Glutamatergic neuron (in vitro differentiated cells): ENCODE measurements around the gene IRGQ. TPM values are rescaled to one million over a fixed set of nuclear protein-coding genes. Genes with fewer than 3 reads are reported as not detected.
A peak's percentile ranks its signal among the peaks of the same experiment; 100 is the strongest.

Experiments
- DNase-seq: peaks from one replicate; pipeline ENCODE4 v3.0.0; 2022
- H3K27ac Mint-ChIP-seq: one replicate; pipeline ENCODE4 v1.8.0; 2020; ENCODE audit warnings: mild to moderate bottlenecking, mixed read lengths, inconsistent platforms; ENCODE audit not compliant: unreplicated experiment
- H3K27me3 Mint-ChIP-seq: one replicate; pipeline ENCODE4 v1.8.0; 2020; ENCODE audit warnings: mild to moderate bottlenecking, moderate library complexity, mixed read lengths, inconsistent platforms; ENCODE audit not compliant: unreplicated experiment
- H3K36me3 Mint-ChIP-seq: one replicate; pipeline ENCODE4 v1.8.0; 2020; ENCODE audit warnings: mild to moderate bottlenecking, mixed read lengths, inconsistent platforms; ENCODE audit not compliant: unreplicated experiment
- H3K4me1 Mint-ChIP-seq: one replicate; pipeline ENCODE4 v1.8.0; 2020; ENCODE audit warnings: mild to moderate bottlenecking, low read depth, mixed read lengths, inconsistent platforms; ENCODE audit not compliant: unreplicated experiment
- H3K4me3 Mint-ChIP-seq: one replicate; pipeline ENCODE4 v1.8.0; 2020; ENCODE audit warnings: mild to moderate bottlenecking, mixed read lengths, inconsistent platforms; ENCODE audit not compliant: unreplicated experiment
- H3K9me3 Mint-ChIP-seq: one replicate; pipeline ENCODE4 v1.8.0; 2020; ENCODE audit warnings: mild to moderate bottlenecking, moderate library complexity, mixed read lengths, inconsistent platforms; ENCODE audit not compliant: unreplicated experiment
- CTCF ChIP-seq: fragments of 200-600 bp; sonication (generic); IDR thresholded peaks from one replicate; pipeline ENCODE4 v1.5.0; 2021; ENCODE audit not compliant: partially characterized antibody, unreplicated experiment
- total RNA-seq: library from RNA; stranded (reverse); fragmentation: NEBNext Ultra II Directional; extraction: Animal tissue kit (Norgen Biotek cat#: 25700); gene quantifications from one replicate; pipeline ENCODE4 v1.2.1, GENCODE V29; 2021; ENCODE audit not compliant: unreplicated experiment

The IRGQ gene
- total RNA-seq, 1 donor from 2014 or later: 184 TPM

GRCh38 chr19:43574424-43575155 lies 21.3 kb downstream of the IRGQ start:
- DNase-seq: no peak
- Mint-ChIP-seq H3K27ac (peak overlapping the region; percentile 96), H3K4me3 (peak overlapping the region; percentile 100), H3K9me3 (peaks cover 17% of the 10 kb centered on the region), H3K4me1 (peaks cover 18% of the 10 kb centered on the region), H3K36me3 (no peaks in the 10 kb centered on the region), H3K27me3 (peaks cover 8% of the 10 kb centered on the region)
- TF ChIP-seq CTCF: no peak

- Mint-ChIP-seq H3K27ac (peak overlapping the region; percentile 96), H3K4me3 (peak overlapping the region; percentile 68), H3K36me3 (no peaks in the 10 kb centered on the region)
Observed at GRCh38 chr19:43572171-43572588, 23.8 kb downstream of the IRGQ start.

GRCh38 chr19:43570174-43570791 lies 25.7 kb downstream of the IRGQ start:
- Mint-ChIP-seq H3K4me3 (peak overlapping the region; percentile 3), H3K27ac (peak overlapping the region; percentile 80), H3K9me3 (peaks cover 7% of the 10 kb centered on the region), H3K27me3 (peaks cover 8% of the 10 kb centered on the region), H3K36me3 (no peaks in the 10 kb centered on the region), H3K4me1 (peaks cover 18% of the 10 kb centered on the region)
- DNase-seq: no peak
- TF ChIP-seq CTCF: no peak

More at GRCh38 chr19:43572171-43572588, 23.8 kb downstream of the IRGQ start:
- DNase-seq: no peak
- TF ChIP-seq CTCF: no peak
- Mint-ChIP-seq H3K27me3 (peaks cover 8% of the 10 kb centered on the region), H3K4me1 (peaks cover 18% of the 10 kb centered on the region), H3K9me3 (peaks cover 12% of the 10 kb centered on the region)

- peak overlapping the region; percentile 3 for H3K4me3 Mint-ChIP-seq
- H3K36me3 Mint-ChIP-seq: no peaks in the 10 kb centered on the region
Observed at GRCh38 chr19:43569657-43570056, 26.3 kb downstream of the IRGQ start.

More at GRCh38 chr19:43569657-43570056, 26.3 kb downstream of the IRGQ start:
- H3K9me3 Mint-ChIP-seq: peaks cover 7% of the 10 kb centered on the region
- peaks cover 21% of the 10 kb centered on the region for H3K4me1 Mint-ChIP-seq
- DNase-seq: no peak
- peaks cover 6% of the 10 kb centered on the region for H3K27me3 Mint-ChIP-seq
- TF ChIP-seq CTCF: no peak
- H3K27ac Mint-ChIP-seq: peak overlapping the region; percentile 80
